ENCODE data around the gene TNNI3. TPM values are rescaled to one million over a fixed set of nuclear protein-coding genes. Genes with fewer than 3 reads are reported as not detected.

Gene TNNI3
- total RNA-seq, 2 donors from 2014 or later: 9.8 to 14.2 TPM

DNA sequence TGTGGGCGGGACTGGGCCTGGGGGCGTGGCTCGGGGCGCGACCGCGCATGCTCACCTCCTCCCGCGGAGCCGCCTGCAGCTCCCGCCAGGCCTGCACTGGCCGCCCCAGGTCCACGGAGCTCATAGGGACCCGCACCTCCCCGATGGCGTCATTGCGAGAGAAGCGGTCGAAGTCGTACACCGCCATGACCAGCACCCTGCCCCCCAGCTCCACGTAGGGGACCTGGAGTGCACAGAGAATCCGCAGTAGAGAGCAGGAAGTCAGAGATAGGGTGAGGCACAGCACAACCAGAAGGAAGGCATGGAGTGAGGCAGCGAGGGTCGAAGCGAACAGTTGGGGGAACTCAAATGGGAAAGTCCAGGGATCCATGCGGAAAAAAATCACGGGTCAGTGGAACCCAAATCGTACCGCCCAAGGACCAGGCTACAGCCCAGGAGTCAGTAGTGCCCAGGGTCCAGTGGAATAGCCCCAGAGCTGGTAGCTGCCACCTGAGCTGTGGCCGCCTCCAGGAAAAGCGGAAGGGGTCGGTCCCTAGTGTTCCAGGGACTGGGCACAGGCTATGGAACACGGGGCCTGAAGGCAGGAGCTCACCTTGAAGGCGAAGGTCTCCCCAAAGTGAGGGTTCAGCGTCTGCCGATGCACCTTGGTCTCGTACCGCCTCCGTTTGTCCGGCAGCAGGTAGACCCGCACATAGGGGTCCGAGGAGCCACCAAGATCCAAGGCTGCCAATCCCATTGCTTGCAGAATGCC lies 17.8 kb upstream of the TNNI3 start:
- H3K9ac ChIP-seq (ENCODE audit: extremely low read depth, low read length, poor library complexity, severe bottlenecking): no peak overlapping the region
- peaks cover 81% of the 10 kb centered on the region for H3K27me3 ChIP-seq (ENCODE audit: control insufficient read depth, insufficient read depth, low read length, poor library complexity, severe bottlenecking)
- Mint-ChIP-seq H3K36me3 (ENCODE audit: low read depth) (no peaks in the 10 kb centered on the region), H3K27me3 (ENCODE audit: insufficient read depth) (peaks cover 98% of the 10 kb centered on the region), H3K4me1 (peaks cover 3% of the 10 kb centered on the region), H3K27ac (no peak overlapping the region), H3K4me3 (no peak overlapping the region), H3K9me3 (no peaks in the 10 kb centered on the region)
- no peaks in the 10 kb centered on the region for H3K36me3 ChIP-seq (ENCODE audit: control insufficient read depth, insufficient read depth, low read length)
- TF ChIP-seq, protein P1, sequence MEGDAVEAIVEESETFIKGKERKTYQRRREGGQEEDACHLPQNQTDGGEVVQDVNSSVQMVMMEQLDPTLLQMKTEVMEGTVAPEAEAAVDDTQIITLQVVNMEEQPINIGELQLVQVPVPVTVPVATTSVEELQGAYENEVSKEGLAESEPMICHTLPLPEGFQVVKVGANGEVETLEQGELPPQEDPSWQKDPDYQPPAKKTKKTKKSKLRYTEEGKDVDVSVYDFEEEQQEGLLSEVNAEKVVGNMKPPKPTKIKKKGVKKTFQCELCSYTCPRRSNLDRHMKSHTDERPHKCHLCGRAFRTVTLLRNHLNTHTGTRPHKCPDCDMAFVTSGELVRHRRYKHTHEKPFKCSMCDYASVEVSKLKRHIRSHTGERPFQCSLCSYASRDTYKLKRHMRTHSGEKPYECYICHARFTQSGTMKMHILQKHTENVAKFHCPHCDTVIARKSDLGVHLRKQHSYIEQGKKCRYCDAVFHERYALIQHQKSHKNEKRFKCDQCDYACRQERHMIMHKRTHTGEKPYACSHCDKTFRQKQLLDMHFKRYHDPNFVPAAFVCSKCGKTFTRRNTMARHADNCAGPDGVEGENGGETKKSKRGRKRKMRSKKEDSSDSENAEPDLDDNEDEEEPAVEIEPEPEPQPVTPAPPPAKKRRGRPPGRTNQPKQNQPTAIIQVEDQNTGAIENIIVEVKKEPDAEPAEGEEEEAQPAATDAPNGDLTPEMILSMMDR (conservative IDR thresholded peaks at IDR 0.05): no peak
- no peaks in the 10 kb centered on the region for H3K9me3 ChIP-seq (ENCODE audit: control insufficient read depth, low read length)
- no peak overlapping the region for H3K27ac ChIP-seq (ENCODE audit: low read depth, low read length)
- WGBS, 2 experiments (ENCODE audit: insufficient coverage in 1 of 2, insufficient read length in 1 of 2): 89 to 95% methylated on average over 36 to 43 of the region's 43 CpGs
- no peak overlapping the region for H3K4me3 ChIP-seq (ENCODE audit: low read length)
- no peaks in the 10 kb centered on the region for H3K4me1 ChIP-seq (ENCODE audit: control insufficient read depth, insufficient read depth, low read length)
- peak; percentile 70 for DNase-seq

DNA sequence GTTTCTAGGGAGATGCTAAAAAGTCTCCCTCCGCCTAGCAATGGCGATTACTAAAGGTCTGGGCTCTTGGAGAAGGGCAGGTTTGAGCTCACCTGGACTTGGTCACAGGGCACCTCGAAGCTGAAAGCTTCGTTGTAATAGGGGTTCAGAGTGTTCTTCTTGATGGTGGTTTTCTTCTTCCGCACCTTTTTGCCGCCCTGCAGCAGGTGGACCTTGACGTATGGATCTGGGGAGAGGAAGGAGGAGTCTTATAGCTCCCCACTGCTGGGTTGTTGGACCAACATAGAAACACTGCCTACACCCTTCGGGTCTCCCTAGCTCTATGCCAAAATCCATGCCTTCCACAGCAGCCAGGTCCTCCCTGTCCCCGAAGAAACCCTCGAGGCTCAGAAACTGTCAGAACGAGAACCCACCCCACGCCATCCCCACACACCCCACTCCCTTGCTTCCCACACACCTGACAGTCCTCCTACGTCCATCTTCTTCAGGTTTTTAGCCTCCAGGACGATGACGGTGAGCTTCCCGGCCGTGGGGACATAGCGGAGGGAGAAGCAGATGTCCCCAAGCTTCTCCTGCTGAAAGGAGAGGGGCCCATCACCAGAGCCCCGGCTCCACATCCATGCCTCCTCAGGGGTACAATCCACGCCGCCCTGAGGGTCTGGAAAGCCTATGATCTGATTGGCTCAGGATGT lies 17.0 kb upstream of the TNNI3 start:
- no peak overlapping the region for H3K27ac ChIP-seq (ENCODE audit: low read depth, low read length)
- no peaks in the 10 kb centered on the region for H3K9me3 ChIP-seq (ENCODE audit: control insufficient read depth, low read length)
- H3K9ac ChIP-seq (ENCODE audit: extremely low read depth, low read length, poor library complexity, severe bottlenecking): no peak overlapping the region
- Mint-ChIP-seq H3K36me3 (ENCODE audit: low read depth) (no peaks in the 10 kb centered on the region), H3K9me3 (no peaks in the 10 kb centered on the region), H3K27me3 (ENCODE audit: insufficient read depth) (peaks cover 97% of the 10 kb centered on the region), H3K4me3 (peak overlapping the region; percentile 55), H3K4me1 (peaks cover under 1% of the 10 kb centered on the region), H3K27ac (no peak overlapping the region)
- 84 to 92% methylated on average over 9 to 21 of the region's 21 CpGs for WGBS, 2 experiments (ENCODE audit: insufficient coverage in 1 of 2, insufficient read length in 1 of 2)
- TF ChIP-seq, protein P1 (conservative IDR thresholded peaks at IDR 0.05): no peak
- H3K4me1 ChIP-seq (ENCODE audit: control insufficient read depth, insufficient read depth, low read length): no peaks in the 10 kb centered on the region
- H3K4me3 ChIP-seq (ENCODE audit: low read length): peak overlapping the region; percentile 81
- no peaks in the 10 kb centered on the region for H3K36me3 ChIP-seq (ENCODE audit: control insufficient read depth, insufficient read depth, low read length)
- DNase-seq: no peak
- H3K27me3 ChIP-seq (ENCODE audit: control insufficient read depth, insufficient read depth, low read length, poor library complexity, severe bottlenecking): peaks cover 78% of the 10 kb centered on the region

DNA sequence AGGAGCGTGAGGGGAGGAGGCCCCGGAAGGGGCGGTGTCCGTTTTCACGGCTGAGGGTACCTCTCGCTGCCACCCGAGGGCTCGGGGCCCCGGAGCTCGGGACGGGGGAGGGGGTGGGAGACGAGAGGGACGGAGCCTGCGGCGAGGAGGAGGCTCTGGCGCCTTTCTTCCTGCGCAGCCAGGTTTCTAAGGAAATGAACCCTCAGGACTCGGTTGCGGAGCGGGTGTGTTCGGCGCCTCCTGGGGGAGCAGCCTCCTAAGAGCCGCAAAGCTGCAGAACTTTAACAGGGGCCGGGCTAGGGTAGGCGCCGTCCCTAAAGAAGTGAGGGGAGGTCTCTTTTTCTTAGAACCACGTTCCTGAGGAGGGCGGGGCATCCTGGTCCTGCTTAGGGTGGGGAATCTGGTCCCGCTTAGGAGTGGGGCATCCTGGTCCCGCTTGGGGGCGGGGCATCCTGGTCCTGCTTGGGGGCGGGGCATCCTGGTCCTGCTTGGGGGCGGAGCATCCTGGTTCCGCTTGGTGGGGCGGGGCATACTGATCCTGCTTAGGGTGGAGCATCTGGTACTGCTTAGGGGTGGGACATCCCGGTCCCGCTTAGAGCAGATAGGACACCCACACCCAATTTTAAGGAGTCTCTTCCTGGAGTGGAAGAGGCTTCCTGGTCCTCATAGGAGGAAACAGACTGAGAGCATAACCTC lies 16.3 kb upstream of the TNNI3 start:
- Mint-ChIP-seq H3K36me3 (ENCODE audit: low read depth) (no peaks in the 10 kb centered on the region), H3K27me3 (ENCODE audit: insufficient read depth) (peaks cover 99% of the 10 kb centered on the region)
- H3K27me3 ChIP-seq (ENCODE audit: control insufficient read depth, insufficient read depth, low read length, poor library complexity, severe bottlenecking): peaks cover 77% of the 10 kb centered on the region

More for the DNA sequence above, 16.3 kb upstream of the TNNI3 start:
- Histone ChIP-seq H3K36me3 (ENCODE audit: control insufficient read depth, insufficient read depth, low read length) (no peaks in the 10 kb centered on the region), H3K4me3 (ENCODE audit: low read length) (peak overlapping the region; percentile 81), H3K27ac (ENCODE audit: low read depth, low read length) (no peak overlapping the region), H3K4me1 (ENCODE audit: control insufficient read depth, insufficient read depth, low read length) (no peaks in the 10 kb centered on the region), H3K9me3 (ENCODE audit: control insufficient read depth, low read length) (no peaks in the 10 kb centered on the region), H3K9ac (ENCODE audit: extremely low read depth, low read length, poor library complexity, severe bottlenecking) (no peak overlapping the region)
- TF ChIP-seq, protein P1 (conservative IDR thresholded peaks at IDR 0.05): peak; percentile 33
- H3K4me1 Mint-ChIP-seq: no peaks in the 10 kb centered on the region
- 1% methylated on average over 20 to 37 of the region's 37 CpGs for WGBS, 2 experiments (ENCODE audit: insufficient coverage in 1 of 2, insufficient read length in 1 of 2)
- DNase-seq: peak; percentile 97
- peak overlapping the region; percentile 55 for H3K4me3 Mint-ChIP-seq
- H3K27ac Mint-ChIP-seq: no peak overlapping the region
- no peaks in the 10 kb centered on the region for H3K9me3 Mint-ChIP-seq

Measured in endodermal cell (in vitro differentiated cells).